A549 (cell line): ENCODE results near the gene ARMH2. TPM values are rescaled to one million over a fixed set of nuclear protein-coding genes. Genes with fewer than 3 reads are reported as not detected.

Experiments
- ATAC-seq, 2 experiments: fragments of 200-7000 bp in 1 of 2; fragments of >200 bp in 1 of 2; cut with Nextera tagmentation in 1 of 2; cut with Tn5 transposase in 1 of 2; 3 replicates each; pipeline versions ENCODE4 v1.8.0 to v1.9.1; 2018 to 2020; ENCODE audit warnings: mild to moderate bottlenecking in 1 of 2, moderate library complexity in 1 of 2
- CTCF ChIA-PET: fragments of 300-600 bp; sonication (Branson Sonifier 250); formaldehyde crosslinking; extraction: SDS; loops from one replicate; lab custom pipeline; 2021; ENCODE audit warnings: antibody characterized with exemption, inconsistent platforms; lab: Yijun Ruan, JAX
- POLR2A ChIA-PET: fragments of 350-600 bp; formaldehyde crosslinking; extraction: SDS; loops from one replicate; lab custom pipeline; 2021; ENCODE audit warnings: antibody characterized with exemption, inconsistent platforms; lab: Yijun Ruan, JAX
- DNase-seq, 2 experiments: peaks; one replicate each; pipeline versions ENCODE4 v3.0.0 to v3.0.0-alpha.2; 2011 to 2016; ENCODE audit warnings: low read depth in 1 of 2, low spot score in 1 of 2
- FAIRE-seq: peaks from 2 replicates; lab custom pipeline; 2011; peaks lifted over from hg19 to GRCh38; lab: Jason Lieb, UNC
- H3K27ac ChIP-seq, 2 experiments: fragments of >200 bp; sonication (Bioruptor Twin); formaldehyde crosslinking; 3 replicates each; pipeline ENCODE4 v1.5.1; 2016 to 2017
- H3K4me1 ChIP-seq: fragments of >200 bp; sonication (Bioruptor Twin); formaldehyde crosslinking; 3 replicates; pipeline ENCODE4 v1.6.1; 2016
- H3K4me2 ChIP-seq: fragments of >200 bp; sonication (Bioruptor Twin); formaldehyde crosslinking; 3 replicates; pipeline ENCODE4 v1.6.1; 2016
- H3K4me3 ChIP-seq: fragments of >200 bp; sonication (Bioruptor Twin); formaldehyde crosslinking; 3 replicates; pipeline ENCODE4 v1.5.1; 2016
- H3K9me3 ChIP-seq: fragments of >200 bp; sonication (Bioruptor Twin); formaldehyde crosslinking; 3 replicates; pipeline ENCODE4 v1.6.1; 2016
- E2F6 ChIP-seq: IDR thresholded peaks from 2 replicates; pipeline ENCODE4 v1.6.1; 2012; ENCODE audit warnings: low read depth, borderline replicate concordance
- EHF ChIP-seq: fragments of 250-450 bp; sonication (Bioruptor Pico); IDR thresholded peaks from 2 replicates; pipeline ENCODE4 v1.5.0; 2020; ENCODE audit warnings: mild to moderate bottlenecking
- ELK1 ChIP-seq: fragments of 150-350 bp; IDR thresholded peaks from 2 replicates; pipeline ENCODE4 v1.6.1; 2014; ENCODE audit warnings: low read depth, mild to moderate bottlenecking, low read length
- ESRRA ChIP-seq: fragments of 150-350 bp; IDR thresholded peaks from 2 replicates; pipeline ENCODE4 v1.6.1; 2014; ENCODE audit warnings: mild to moderate bottlenecking, low read length, borderline replicate concordance
- FOSB ChIP-seq: fragments of 250-450 bp; sonication (Bioruptor Pico); IDR thresholded peaks from 2 replicates; pipeline ENCODE4 v1.5.0; 2020; ENCODE audit warnings: mild to moderate bottlenecking, moderate library complexity
- FOSL2 ChIP-seq, 2 experiments: fragments of 450-650 bp in 1 of 2; fragments of >200 bp in 1 of 2; sonication (Bioruptor Twin) in 1 of 2; formaldehyde crosslinking; IDR thresholded peaks; 2 replicates each; pipeline versions ENCODE4 v1.5.0 to v1.6.1; 2016 to 2020; ENCODE audit warnings: mild to moderate bottlenecking in 1 of 2, moderate library complexity in 1 of 2
- FOXS1 ChIP-seq: fragments of 250-450 bp; sonication (Bioruptor Pico); IDR thresholded peaks from 2 replicates; pipeline ENCODE4 v1.5.0; 2020; ENCODE audit warnings: mild to moderate bottlenecking, moderate library complexity
- HMGXB4 ChIP-seq: fragments of 250-450 bp; sonication (Bioruptor Pico); IDR thresholded peaks from 2 replicates; pipeline ENCODE4 v1.5.0; 2021; ENCODE audit warnings: mild to moderate bottlenecking, moderate library complexity, borderline replicate concordance
- HOXA7 ChIP-seq: fragments of 250-450 bp; sonication (Bioruptor Pico); IDR thresholded peaks from 2 replicates; pipeline ENCODE4 v1.5.0; 2020; ENCODE audit warnings: mild to moderate bottlenecking, moderate library complexity
- JUN ChIP-seq, 2 experiments: fragments of >200 bp; sonication (Bioruptor Twin); formaldehyde crosslinking; IDR thresholded peaks; 2 replicates in 1 of 2; 3 replicates in 1 of 2; pipeline ENCODE4 v1.6.1; 2016 to 2017
- NPAS2 ChIP-seq: fragments of 250-450 bp; sonication (Bioruptor Pico); IDR thresholded peaks from 2 replicates; pipeline ENCODE4 v1.8.0; 2022; ENCODE audit warnings: mild to moderate bottlenecking, moderate library complexity, borderline replicate concordance
- POLR2A ChIP-seq: IDR thresholded peaks from 2 replicates; pipeline ENCODE4 v1.6.1; 2012; ENCODE audit warnings: mild to moderate bottlenecking, low read length
- POLR2AphosphoS2 ChIP-seq: conservative IDR thresholded peaks from 2 replicates; pipeline ENCODE4 v1.6.1; 2012; ENCODE audit warnings: low read length, improper control_type of control experiment, inconsistent platforms
- RAD21 ChIP-seq, 2 experiments: fragments of >200 bp in 1 of 2; sonication (Bioruptor Twin) in 1 of 2; formaldehyde crosslinking in 1 of 2; IDR thresholded peaks in 1 of 2; conservative IDR thresholded peaks in 1 of 2; 2 replicates in 1 of 2; 3 replicates in 1 of 2; pipeline ENCODE4 v1.6.1; 2012 to 2018; ENCODE audit warnings: inconsistent platforms in 1 of 2
- RFX5 ChIP-seq: fragments of 450-650 bp; IDR thresholded peaks from 2 replicates; pipeline ENCODE4 v1.7.1; 2014; ENCODE audit warnings: antibody characterized with exemption, mild to moderate bottlenecking, moderate library complexity
- RNF2 ChIP-seq: fragments of 200-600 bp; sonication (generic); IDR thresholded peaks from 2 replicates; pipeline ENCODE4 v1.6.1; 2016; ENCODE audit warnings: low read depth, mild to moderate bottlenecking, antibody characterized with exemption, moderate library complexity, borderline replicate concordance
- USF2 ChIP-seq: fragments of 450-650 bp; IDR thresholded peaks from 2 replicates; pipeline ENCODE4 v1.6.1; 2014; ENCODE audit warnings: antibody characterized with exemption
- ZFP36 ChIP-seq: fragments of 450-650 bp; IDR thresholded peaks from 2 replicates; pipeline ENCODE4 v1.6.1; 2014; ENCODE audit warnings: borderline replicate concordance; ENCODE audit not compliant: partially characterized antibody
- ZSCAN20 ChIP-seq: fragments of 250-450 bp; sonication (Bioruptor Pico); IDR thresholded peaks from 2 replicates; pipeline ENCODE4 v1.8.0; 2022; ENCODE audit warnings: mild to moderate bottlenecking, moderate library complexity
- WGBS: methylation state at CpG from one replicate; pipeline ENCODE4 v1.1.6; 2017; ENCODE audit errors: missing lambda C conversion rate; 5-methylcytosine and 5-hydroxymethylcytosine counted together
- polyA minus RNA-seq: library from RNA; depleted of rRNA, polyadenylated mRNA; stranded (reverse); fragments of >200 nt; gene quantifications from 2 replicates; pipeline ENCODE4 v1.2.3, GENCODE V29; 2011; rRNA and poly(A)+ RNA removed
- polyA plus RNA-seq, 4 experiments: library from polyadenylated mRNA; depleted of rRNA in 3 of 4; stranded (reverse); fragments of >200 nt; fragmentation: RNase III in 1 of 4; extraction: RNeasy Plus Mini Kit Qiagen cat#74134 plus additional on column Dnase treatment in 1 of 4; gene quantifications; 2 replicates in 3 of 4; 3 replicates in 1 of 4; pipeline ENCODE4 v1.2.3, GENCODE V29; 2011 to 2017

The ARMH2 gene
- not detected in 2 replicates for polyA plus RNA-seq (2011; rRNA removed)
- not detected in 2 replicates for polyA plus RNA-seq (2012; cell fraction: cytosol; rRNA removed)
- polyA plus RNA-seq (2012; cell fraction: nucleus; rRNA removed), result not detected in 2 replicates
- polyA plus RNA-seq (2017; fragmentation: RNase III; extraction: RNeasy Plus Mini Kit Qiagen cat#74134 plus additional on column Dnase treatment), result not detected in 3 replicates
- not detected in 2 replicates for polyA minus RNA-seq

- Histone ChIP-seq H3K9me3 (no peaks in the 10 kb centered on the region), H3K4me1 (peaks cover 18% of the 10 kb centered on the region), H3K27ac (no peak within 1 kb of the TSS), H3K4me2 (no peak within 1 kb of the TSS), H3K4me3 (no peak within 1 kb of the TSS)
- no peak for DNase-seq
- TF ChIP-seq FOXS1 (CRISPR knock-in tag), result no peak
- TF ChIP-seq ESRRA, result no peak
- no peak for TF ChIP-seq ZFP36
- no peak for TF ChIP-seq FOSL2 (IDR thresholded peaks at IDR 0.05)
- TF ChIP-seq FOSL2 (CRISPR knock-in tag; IDR thresholded peaks at IDR 0.05), result no peak
- no peak for TF ChIP-seq RAD21 (conservative IDR thresholded peaks at IDR 0.05 in 1 of 2, IDR thresholded peaks at IDR 0.05 in 1 of 2)
- no peak for TF ChIP-seq JUN (IDR thresholded peaks at IDR 0.05)
- TF ChIP-seq POLR2A, result no peak
- TF ChIP-seq FOSB (CRISPR knock-in tag), result no peak
- TF ChIP-seq HMGXB4 (CRISPR knock-in tag), result no peak
- no peak for TF ChIP-seq EHF
- no peak for TF ChIP-seq NPAS2 (CRISPR knock-in tag)
- no peak for FAIRE-seq
- WGBS, result 90% methylated on average over 13 of the region's 13 CpGs
- POLR2A ChIA-PET, result interaction anchor here (0.7 kb wide), 1 partner anchor 436 kb away, joined by 3 read pairs; no protein-coding TSS in a partner anchor
- no peak for ATAC-seq
- CTCF ChIA-PET, result interaction anchor here (2.1 kb wide), 1 partner anchor 25 kb away, joined by 6 read pairs; no protein-coding TSS in a partner anchor
These were observed at the start of gene ARMH2 for GRCh38 chr6:24798740-24799540. TSS of gene ARMH2 (minus strand) at chr6:24798917. CDS start at chr6:24798857, 60 bp downstream.

DNA sequence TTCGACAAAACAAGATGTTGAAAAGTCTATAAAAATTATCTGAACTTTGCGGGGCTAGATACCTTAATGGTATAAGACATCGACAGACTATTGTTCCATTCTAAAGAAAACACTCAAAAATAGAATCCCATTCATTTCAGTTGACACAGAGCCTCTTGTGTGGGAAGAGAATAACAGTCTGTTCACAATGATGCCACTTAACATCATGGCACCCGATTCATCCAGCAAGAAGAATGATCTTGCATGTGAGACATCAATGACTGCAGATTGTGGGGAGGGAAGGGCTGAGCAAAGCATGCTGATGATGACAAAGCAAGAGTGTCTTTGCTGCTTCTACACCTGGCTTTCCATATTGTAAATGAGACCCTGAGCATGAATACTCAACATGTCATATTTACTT is 49.7 kb upstream of the ARMH2 start:
- DNase-seq (no peak), FAIRE-seq (no peak), ATAC-seq (no peak)
- Histone ChIP-seq H3K27ac (no peak overlapping the region), H3K9me3 (no peaks in the 10 kb centered on the region), H3K4me2 (no peak overlapping the region), H3K4me1 (no peaks in the 10 kb centered on the region), H3K4me3 (no peak overlapping the region)
- 55% methylated on average over 4 of the region's 4 CpGs for WGBS
- ChIA-PET CTCF (no interaction called here), POLR2A (no interaction called here)
- TF ChIP-seq POLR2AphosphoS2 (no peak), JUN (IDR thresholded peaks at IDR 0.05) (no peak), ELK1 (no peak), ZSCAN20 (CRISPR knock-in tag) (no peak)

DNA sequence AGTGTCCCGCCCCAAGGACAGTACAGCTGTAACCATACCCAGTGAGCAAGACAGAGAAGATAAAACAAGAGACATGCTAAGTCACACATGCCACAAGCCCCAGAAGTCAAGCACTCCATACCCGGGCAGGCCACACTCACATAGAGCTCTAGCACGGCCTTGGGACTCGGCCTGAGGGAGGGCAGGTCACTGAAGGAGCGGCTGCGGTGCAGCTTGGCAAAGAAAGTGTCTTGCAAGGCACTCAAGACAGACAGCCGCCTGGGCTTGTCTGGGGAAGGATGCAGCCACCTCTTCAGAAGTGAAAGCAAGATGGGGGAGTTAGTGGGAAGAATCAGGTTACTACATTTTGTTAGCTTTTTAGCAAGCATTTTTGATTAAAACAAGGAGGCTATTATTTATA is 48.7 kb upstream of the ARMH2 start:
- FAIRE-seq (no peak), ATAC-seq (no peak), DNase-seq (no peak)
- Histone ChIP-seq H3K4me1 (no peaks in the 10 kb centered on the region), H3K9me3 (no peaks in the 10 kb centered on the region), H3K4me2 (no peak overlapping the region), H3K4me3 (no peak overlapping the region), H3K27ac (no peak overlapping the region)
- ChIA-PET POLR2A (no interaction called here), CTCF (interaction anchor here (1.3 kb wide), 1 partner anchor 144 kb away, joined by 3 read pairs; no protein-coding TSS in a partner anchor)
- WGBS, result 61% methylated on average over 7 of the region's 7 CpGs
- TF ChIP-seq HOXA7 (CRISPR knock-in tag), result no peak
- TF ChIP-seq USF2, result no peak
- TF ChIP-seq POLR2AphosphoS2, result no peak
- TF ChIP-seq JUN (IDR thresholded peaks at IDR 0.05), result no peak
- no peak for TF ChIP-seq FOSB (CRISPR knock-in tag)
- TF ChIP-seq POLR2A, result no peak
- TF ChIP-seq RNF2, result no peak
- no peak for TF ChIP-seq RAD21 (conservative IDR thresholded peaks at IDR 0.05 in 1 of 2, IDR thresholded peaks at IDR 0.05 in 1 of 2)
- TF ChIP-seq E2F6, result no peak
- TF ChIP-seq RFX5, result no peak
